ENCODE measurements around the gene MAN1B1.

MAN1B1 gene

DNA sequence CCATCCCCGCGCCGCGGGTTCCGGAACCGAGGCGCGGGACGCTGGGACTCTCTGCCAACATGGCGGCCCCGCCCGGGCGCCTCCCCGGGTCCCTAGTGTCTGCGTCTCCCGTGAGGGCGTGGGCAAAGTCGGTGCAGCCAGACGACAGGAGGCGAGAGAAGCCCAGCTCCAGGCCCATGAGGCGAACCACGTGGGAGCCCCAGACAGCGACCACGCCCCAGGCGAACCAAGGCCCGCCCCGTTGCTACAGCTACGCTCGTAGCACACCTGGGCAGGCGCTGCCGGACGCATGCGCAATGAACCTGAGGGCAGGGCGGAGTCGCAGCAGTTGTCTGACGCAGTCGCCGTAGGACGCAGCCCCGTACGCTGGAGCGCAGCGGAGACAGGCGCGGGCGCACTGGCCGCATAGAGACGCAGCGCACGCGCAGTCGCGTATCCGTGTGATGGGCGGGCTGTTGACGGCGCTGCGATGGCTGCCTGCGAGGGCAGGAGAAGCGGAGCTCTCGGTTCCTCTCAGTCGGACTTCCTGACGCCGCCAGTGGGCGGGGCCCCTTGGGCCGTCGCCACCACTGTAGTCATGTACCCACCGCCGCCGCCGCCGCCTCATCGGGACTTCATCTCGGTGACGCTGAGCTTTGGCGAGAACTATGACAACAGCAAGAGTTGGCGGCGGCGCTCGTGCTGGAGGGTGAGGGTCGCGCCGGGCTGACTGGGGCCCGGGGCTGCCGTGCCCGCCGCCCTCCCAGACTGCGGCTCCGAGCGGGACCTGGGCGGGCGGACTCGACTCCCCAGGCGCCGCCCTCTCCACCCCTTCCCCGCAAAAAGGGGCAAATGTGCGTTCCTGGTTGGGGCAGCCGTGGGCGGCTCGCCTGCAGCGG is at the start of gene MAN1B1:
Gene MAN1B1, plus strand, starts transcription at position 455 of the 878 bp plus-strand sequence. Its CDS starts 15 bp downstream, at position 470.
- DNase-seq (ENCODE audit: low read depth in 2 of 2), result peak; percentile 98 to 100

DNA sequence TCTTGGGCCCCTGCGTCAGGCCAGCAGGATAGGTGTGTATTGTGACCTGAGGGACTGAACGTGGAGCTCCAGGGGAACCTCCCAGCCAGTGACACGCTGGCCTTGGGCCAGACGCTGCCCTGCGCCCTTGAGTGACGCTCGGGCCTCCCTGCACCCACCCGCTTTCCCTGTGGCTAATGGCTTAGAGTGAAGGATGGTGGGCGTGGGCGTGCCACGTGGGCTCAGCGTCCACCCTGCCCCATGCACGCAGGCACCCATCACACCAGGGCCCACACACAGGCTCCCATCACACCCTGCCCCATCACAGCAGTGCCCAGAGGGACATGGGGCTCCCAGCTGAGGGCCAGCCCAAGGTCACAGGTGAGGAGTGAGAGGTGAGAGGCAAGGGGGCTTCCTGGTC is 49.8 kb upstream of the MAN1B1 start:
- DNase-seq (ENCODE audit: low read depth in 2 of 2), result no peak

- DNase-seq (ENCODE audit: low read depth in 2 of 2), result no peak
These were observed 49.3 kb upstream of the MAN1B1 start for GRCh38 chr9:137037483-137037882.

DNA sequence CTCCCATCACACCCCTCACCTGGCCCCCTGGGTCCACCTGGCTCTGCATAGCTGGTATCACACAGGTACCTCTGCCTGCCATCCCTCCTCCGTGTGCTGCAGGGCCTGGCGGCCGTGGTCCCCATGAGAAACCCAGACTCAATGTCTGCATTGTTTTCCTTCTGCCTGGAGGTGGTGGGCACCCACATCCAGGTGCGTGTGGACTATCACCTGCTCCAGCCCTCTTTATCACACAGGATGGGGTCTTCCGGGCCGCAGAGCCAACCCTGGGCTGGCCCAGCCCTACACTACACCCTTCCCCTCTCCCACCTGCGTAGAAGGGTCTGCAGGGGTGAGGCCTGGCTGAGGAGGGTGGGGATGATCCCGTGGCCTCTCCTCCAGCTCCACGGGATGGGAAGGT is 47.9 kb upstream of the MAN1B1 start:
- DNase-seq (ENCODE audit: low read depth in 2 of 2), result no peak

DNA sequence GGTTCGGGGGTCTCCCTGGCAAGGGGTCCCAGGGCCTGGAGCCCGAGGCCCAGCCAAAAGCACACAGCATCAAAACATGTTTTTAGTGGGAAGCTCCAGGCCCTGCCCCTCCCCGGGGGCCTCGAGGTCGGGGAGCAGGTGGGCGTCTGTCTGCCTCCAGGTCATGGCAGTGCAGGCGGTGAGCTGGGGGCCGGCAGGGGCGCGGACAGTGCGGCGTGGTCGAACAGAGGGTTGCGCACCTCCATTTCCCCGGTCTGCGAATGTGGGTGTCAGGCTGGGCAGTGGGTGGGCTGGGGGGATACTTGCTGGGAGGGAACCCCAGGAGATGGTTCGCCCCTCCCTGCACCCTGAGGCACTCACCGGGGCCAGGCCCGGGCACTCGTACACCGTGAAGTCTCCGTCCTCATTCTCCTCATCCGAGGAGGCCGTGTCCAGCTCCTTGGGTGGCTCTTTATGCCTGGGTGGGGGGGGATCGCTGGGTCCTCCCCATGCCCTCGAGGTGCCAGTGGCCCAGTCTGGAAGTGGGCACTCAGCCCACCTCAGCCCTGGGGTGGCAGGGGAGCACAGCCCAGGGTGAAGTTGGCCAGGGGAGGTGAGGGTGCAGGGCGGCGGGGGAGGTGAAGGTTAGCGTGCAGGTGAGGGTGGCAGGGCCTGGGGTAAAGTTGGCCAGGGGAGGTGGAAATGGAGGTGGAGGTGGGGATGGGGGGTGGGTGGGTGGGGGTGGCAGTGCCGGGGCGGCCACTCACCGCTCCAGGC is 47.0 kb upstream of the MAN1B1 start:
- no peak for DNase-seq (ENCODE audit: low read depth in 2 of 2)

- no peak for DNase-seq (ENCODE audit: low read depth in 2 of 2)
These were observed 46.2 kb upstream of the MAN1B1 start for GRCh38 chr9:137040568-137040967.

DNA sequence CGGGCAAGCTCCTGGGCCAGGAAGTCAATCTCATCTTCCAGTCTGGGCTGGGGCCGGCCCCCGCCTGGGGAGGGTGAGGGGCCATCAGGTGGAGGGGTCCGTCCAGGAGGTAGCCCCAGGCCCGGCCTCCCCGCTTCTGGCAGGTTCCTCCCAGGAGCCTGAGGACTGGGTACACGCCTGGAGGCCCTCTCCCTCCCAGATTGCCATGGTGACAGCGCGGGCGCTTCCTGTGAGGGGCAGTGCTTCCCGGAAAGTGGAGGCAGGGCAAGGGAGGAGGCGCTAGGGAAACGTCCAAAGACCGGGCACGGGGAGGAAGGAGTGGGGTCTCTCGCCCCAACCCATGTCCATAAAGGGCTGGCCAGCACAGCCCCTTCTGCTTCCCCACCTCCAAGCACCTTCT is 45.7 kb upstream of the MAN1B1 start:
- DNase-seq (ENCODE audit: low read depth in 2 of 2), result no peak

- DNase-seq (ENCODE audit: low read depth in 2 of 2), result no peak
These were observed 43.7 kb upstream of the MAN1B1 start for GRCh38 chr9:137042751-137043727.

DNA sequence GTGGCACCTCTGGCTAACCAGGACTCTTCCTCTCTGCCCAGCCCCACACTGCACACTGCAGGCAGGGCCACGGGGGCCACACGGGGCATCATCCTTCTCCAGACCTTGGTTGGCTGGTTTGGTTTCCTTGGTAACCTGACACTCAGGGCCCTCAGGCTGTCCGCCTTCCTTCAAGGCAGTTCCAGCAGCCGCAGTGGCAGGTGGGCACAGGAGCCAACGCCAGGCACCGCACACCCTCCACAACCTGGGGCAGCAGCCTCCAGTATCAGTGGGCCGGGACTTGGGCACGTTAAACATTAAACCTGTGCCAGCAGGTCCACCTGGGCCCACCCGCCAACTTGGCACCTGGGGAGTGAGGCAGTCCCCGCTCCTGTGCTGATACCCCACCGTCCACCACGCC is 42.7 kb upstream of the MAN1B1 start:
- DNase-seq (ENCODE audit: low read depth in 2 of 2), result no peak

DNA sequence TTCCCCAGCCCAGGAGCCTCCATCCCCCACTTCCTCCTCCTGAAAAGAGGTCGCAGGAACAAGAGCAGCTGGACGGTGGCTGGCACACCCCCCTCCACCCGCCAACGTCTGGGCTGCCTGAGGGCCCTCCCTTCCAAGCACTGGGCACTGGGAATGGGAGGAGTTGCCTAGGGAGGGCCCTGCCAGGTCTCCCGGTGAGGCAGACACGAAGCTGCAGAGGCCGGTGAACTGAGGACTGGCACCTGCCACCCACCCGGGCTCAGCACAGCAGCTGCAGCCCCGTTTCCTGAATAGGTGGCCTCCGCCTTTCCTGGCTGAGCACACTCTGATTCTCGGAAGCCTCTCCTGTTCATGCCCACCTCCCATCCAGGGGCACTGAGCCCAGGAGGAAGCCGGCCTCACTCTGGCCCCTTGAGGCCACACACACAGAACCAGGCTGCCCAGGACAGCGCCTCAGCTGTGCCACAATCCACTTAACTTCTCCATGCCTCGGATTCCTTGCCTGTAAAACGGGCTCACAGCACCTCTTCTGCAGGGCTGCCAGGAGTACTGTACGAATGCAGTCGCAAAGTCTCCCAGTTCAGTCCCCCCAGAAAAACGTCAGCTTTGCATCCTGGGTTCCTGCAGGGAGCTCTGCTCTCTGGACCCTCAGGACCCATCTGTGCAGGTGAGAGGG is 42.1 kb upstream of the MAN1B1 start:
- DNase-seq (ENCODE audit: low read depth in 2 of 2), result no peak

DNA sequence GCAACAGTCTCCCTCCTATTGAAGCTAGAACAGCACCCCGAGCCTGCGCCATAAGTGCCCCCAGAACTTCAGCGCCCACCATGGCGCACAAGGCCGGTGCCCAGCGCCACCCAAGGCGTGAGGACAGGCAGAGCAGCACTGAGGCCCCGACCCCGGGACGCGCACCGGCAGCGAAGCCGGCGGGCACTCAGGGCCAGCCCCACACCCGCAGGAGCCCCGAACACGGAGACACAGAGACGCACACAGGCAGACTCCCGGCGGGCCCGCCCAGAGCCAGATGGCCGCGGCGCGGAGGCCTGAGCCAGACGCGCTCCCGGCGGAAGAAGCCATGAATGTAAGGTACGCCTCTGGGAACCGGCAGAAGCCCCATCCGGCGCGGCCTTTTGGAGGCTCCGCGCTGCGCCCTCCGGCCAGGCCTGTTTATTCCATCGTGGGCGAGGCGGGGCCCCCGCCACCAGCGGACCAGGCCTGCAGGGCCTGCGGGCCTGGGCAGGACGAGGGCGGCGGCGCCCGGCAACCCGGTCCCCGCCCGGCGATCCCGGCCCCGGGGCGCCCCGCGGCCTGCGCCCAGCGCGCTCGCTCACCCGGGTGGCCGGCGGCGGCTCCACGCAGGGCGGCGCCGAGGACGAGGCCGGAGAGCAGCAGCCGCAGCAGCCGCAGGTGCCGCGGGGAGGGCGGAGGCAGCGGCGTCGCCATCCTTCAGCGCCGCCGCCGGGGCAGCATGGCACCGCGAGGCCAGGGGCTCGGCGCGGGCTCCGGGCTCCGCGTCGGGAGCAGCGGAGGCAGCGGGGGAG is 41.3 kb upstream of the MAN1B1 start:
- DNase-seq (ENCODE audit: low read depth in 2 of 2), result no peak

GRCh38 chr9:137046088-137046787 is 40.5 kb upstream of the MAN1B1 start, which contains the start of gene NPDC1:
NPDC1 (minus strand) TSS chr9:137046177; CDS start chr9:137045989, 188 bp downstream.
- DNase-seq (ENCODE audit: low read depth in 2 of 2), result peak; percentile 57 to 70

DNA sequence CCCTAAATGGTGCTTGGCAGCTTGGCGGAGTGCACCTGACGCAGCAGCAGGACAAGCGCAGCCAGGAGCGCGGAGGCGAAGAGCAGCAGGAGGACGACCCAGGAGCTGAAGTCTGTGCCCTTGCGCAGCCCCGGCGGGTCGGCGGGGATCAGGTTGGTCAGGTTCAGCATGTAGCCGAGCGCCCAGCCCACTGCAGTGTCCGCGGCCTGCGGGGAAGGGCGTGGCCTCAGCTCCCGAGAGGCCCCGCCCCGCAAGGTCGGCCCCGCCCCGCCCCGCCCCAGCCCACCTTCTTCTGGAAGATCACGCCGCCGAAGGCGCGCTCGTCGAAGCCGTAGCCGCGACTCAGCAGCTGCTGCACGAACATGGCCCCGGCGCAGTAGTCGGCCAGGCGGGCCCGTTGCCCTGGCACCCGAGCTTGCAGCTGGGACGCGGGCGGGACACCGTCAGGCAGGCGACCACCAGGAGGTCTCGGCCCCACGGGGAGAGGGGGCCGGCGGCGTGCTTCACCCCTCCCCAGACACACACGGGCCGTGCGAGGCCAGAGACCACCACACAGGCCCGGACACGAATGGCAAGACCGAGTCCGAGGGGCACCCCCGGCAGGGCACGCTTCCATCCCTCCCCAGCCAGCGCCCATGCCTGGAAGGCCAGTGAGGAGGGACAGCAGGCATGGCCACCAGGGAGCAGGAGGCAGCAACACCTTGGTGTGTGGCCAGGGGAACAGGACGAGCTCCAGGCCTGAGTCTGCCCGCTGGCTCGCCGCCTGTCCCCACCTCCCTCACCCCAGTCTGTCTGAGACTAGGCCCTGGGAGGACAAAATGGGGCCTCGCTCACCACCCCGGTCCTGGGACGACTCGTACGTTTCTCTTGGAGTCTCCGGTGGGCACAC is 37.9 kb upstream of the MAN1B1 start:
- no peak for DNase-seq (ENCODE audit: low read depth in 2 of 2)

GRCh38 chr9:137049544-137050449 is 37.0 kb upstream of the MAN1B1 start:
- DNase-seq (ENCODE audit: low read depth in 2 of 2), result peak in 1 of 2 donors; percentile 44

- DNase-seq (ENCODE audit: low read depth in 2 of 2), result no peak
These were observed 36.2 kb upstream of the MAN1B1 start for GRCh38 chr9:137050570-137050969.

DNA sequence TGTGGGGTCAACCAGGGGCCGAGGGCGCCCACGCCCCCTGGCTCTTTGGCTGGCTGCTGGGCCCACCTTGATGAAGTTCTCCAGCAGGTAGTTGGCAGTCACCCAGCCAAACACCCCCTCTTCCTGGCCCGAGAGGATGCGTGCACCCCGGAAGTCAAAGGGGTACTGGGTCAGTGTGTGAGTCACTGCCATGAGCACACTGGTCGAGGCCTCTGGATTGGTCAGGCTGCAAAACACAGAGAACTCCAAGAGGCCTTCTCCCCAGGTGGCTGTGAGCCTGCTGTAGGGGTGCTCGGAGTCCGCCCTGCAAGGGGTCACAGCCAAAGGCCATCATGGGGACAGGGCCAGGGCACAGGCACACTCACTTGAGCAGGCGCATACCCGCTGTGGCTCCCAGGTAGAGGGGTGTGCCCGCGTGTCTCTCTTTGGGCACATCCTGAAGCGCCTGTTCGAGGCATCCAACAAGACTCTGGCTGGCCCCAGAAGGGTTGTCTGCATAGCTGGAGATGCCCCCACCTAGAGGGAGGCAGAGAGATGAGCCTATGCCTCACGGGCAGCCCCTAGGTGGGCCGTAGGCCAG is 35.5 kb upstream of the MAN1B1 start:
- DNase-seq (ENCODE audit: low read depth in 2 of 2), result no peak

- DNase-seq (ENCODE audit: low read depth in 2 of 2), result no peak
These were observed 34.5 kb upstream of the MAN1B1 start for GRCh38 chr9:137052293-137052692.

Measured in stimulated activated CD4-positive, alpha-beta T cell treated with anti-CD3 and anti-CD28 coated beads, Interleukin-1b, Interleukin-23, amount 100 ng/mL, for 1 hour (primary cell).